Ovary (tissue), 9 donors: ENCODE results near the gene BRICD5. TPM values are rescaled to one million over a fixed set of nuclear protein-coding genes. Genes with fewer than 3 reads are reported as not detected.

ENCODE experiments used
- DNase-seq, 5 donors: peaks; one replicate each; pipeline ENCODE4 v3.0.0-alpha.2; 2019 to 2020
- H3K27ac ChIP-seq, 2 donors: fragments of 200-600 bp; one replicate each; pipeline versions ENCODE4 v1.5.1 to v1.8.0; 2019 to 2022
- H3K27me3 ChIP-seq: fragments of 200-600 bp; one replicate; pipeline ENCODE4 v1.8.0; 2022
- H3K36me3 ChIP-seq: fragments of 200-600 bp; sonication (generic); one replicate; pipeline ENCODE4 v1.5.1; 2019
- H3K4me1 ChIP-seq: one replicate; pipeline ENCODE4 v1.8.1; 2013; ENCODE audit warnings: mild to moderate bottlenecking, moderate library complexity; ENCODE audit not compliant: insufficient read depth
- H3K4me3 ChIP-seq: fragments of 200-600 bp; sonication (generic); one replicate; pipeline ENCODE4 v1.5.1; 2017
- H3K9me3 ChIP-seq, 2 donors: fragments of 200-600 bp in 1 of 2; sonication (generic) in 1 of 2; one replicate each; pipeline versions ENCODE4 v1.5.1 to v1.8.1; 2013 to 2019; ENCODE audit warnings: mild to moderate bottlenecking in 1 of 2, moderate library complexity in 1 of 2
- EP300 ChIP-seq: sonication (generic); formaldehyde crosslinking; IDR thresholded peaks from one replicate; pipeline ENCODE4 v1.6.1; 2017; ENCODE audit warnings: antibody characterized with exemption
- POLR2A ChIP-seq: fragments of 450-650 bp; IDR thresholded peaks from one replicate; pipeline ENCODE4 v1.6.1; 2017; ENCODE audit warnings: antibody characterized with exemption, mild to moderate bottlenecking, moderate library complexity
- WGBS, 3 donors: extraction: QIAGEN DNeasy Blood & Tissue Kit in 1 of 3; methylation state at CpG; one replicate each; pipeline versions ENCODE4 v1.1.5 to v1.1.7; 2013 to 2017; 5-methylcytosine and 5-hydroxymethylcytosine counted together
- intact Hi-C, 4 donors: fragments of 100-400 bp; cut with DNase I; formaldehyde crosslinking; loops; one replicate each; pipeline versions ENCODE4 v1.11.0 to v1.15.1; 2022 to 2023
- polyA plus RNA-seq, 2 donors: library from polyadenylated mRNA; stranded (reverse); fragments of 200-250 nt in 1 of 2; fragments of 350-450 nt in 1 of 2; fragmentation: Illumina TruSeq in 1 of 2; extraction: RNeasy Lipid Tissue Mini Kit (QIAGEN cat#74804) in 1 of 2; gene quantifications; one replicate each; pipeline ENCODE4 v1.2.3, GENCODE V29; 2013 to 2014
- total RNA-seq, 7 donors: library from RNA; depleted of rRNA in 2 of 7; stranded (reverse); fragments of >200 nt in 2 of 7; fragmentation: NEBNext Ultra II Directional in 3 of 7; extraction: Animal tissue kit (Norgen Biotek cat#: 25700) in 3 of 7; gene quantifications; one replicate each; pipeline versions ENCODE4 v1.1.0 to v1.2.4, GENCODE V29; 2016 to 2023
- TF ChIP-seq, protein P1 (sequence below), 3 donors: fragments of 450-650 bp in 2 of 3; fragments of 200-600 bp in 1 of 3; IDR thresholded peaks; one replicate each; pipeline versions ENCODE4 v1.5.1 to v1.8.0; 2016 to 2022; ENCODE audit warnings: antibody characterized with exemption in 3 of 3, mild to moderate bottlenecking in 1 of 3
- donor health status: DM: no; HTN: no; CAD: no; lungs with moderate emphysema.
- donor health status: DM: no; HTN: no; CAD: no.
- donor health status: Bipolar disorder and iron deficiency.
- donor health status: DM: yes; HTN: yes; CAD: no.
- donor health status: DM: no; HTN: no; CAD: no.
- donor health status: DM: yes; HTN: yes; CAD: no.

BRICD5 gene
- total and polyA plus RNA-seq, 9 donors = 0.37 to 8.3 (median 6.2) TPM

DNA sequence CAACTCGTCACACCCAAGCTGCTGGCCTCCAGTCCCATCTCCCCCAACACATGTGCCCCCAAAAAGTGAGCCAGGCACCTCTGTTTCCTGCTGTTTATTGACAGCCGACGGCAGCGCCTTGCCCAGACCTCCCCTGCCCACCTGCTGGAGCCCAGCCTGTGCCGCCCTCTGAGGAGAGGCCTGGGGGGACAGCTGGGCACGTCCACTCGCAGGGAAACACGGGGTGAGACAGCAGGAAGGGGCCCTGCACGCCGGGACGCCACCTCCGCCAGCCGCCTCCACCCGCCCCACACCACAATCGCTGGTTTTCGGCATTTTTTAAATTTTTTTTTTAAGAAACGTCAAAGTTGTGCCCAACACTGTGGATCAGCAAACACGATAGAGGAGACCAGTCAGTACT, 33.6 kb downstream of the BRICD5 start:
- TF ChIP-seq EP300 (no peak), POLR2A (no peak)
- TF ChIP-seq, protein P1, sequence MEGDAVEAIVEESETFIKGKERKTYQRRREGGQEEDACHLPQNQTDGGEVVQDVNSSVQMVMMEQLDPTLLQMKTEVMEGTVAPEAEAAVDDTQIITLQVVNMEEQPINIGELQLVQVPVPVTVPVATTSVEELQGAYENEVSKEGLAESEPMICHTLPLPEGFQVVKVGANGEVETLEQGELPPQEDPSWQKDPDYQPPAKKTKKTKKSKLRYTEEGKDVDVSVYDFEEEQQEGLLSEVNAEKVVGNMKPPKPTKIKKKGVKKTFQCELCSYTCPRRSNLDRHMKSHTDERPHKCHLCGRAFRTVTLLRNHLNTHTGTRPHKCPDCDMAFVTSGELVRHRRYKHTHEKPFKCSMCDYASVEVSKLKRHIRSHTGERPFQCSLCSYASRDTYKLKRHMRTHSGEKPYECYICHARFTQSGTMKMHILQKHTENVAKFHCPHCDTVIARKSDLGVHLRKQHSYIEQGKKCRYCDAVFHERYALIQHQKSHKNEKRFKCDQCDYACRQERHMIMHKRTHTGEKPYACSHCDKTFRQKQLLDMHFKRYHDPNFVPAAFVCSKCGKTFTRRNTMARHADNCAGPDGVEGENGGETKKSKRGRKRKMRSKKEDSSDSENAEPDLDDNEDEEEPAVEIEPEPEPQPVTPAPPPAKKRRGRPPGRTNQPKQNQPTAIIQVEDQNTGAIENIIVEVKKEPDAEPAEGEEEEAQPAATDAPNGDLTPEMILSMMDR (IDR thresholded peaks at IDR 0.05) = no peak
- no peaks in the 10 kb centered on the region for H3K27me3 ChIP-seq
- DNase-seq = no peak
- H3K4me3 ChIP-seq = no peak overlapping the region
- H3K27ac ChIP-seq = no peak overlapping the region
- 87 to 88% (median 87%) methylated on average over 18 of the region's 18 CpGs for WGBS, 3 donors
- intact Hi-C loops = no loop called here
- no peaks in the 10 kb centered on the region for H3K36me3 ChIP-seq
- no peaks in the 10 kb centered on the region for H3K4me1 ChIP-seq
- H3K9me3 ChIP-seq = no peaks in the 10 kb centered on the region

DNA sequence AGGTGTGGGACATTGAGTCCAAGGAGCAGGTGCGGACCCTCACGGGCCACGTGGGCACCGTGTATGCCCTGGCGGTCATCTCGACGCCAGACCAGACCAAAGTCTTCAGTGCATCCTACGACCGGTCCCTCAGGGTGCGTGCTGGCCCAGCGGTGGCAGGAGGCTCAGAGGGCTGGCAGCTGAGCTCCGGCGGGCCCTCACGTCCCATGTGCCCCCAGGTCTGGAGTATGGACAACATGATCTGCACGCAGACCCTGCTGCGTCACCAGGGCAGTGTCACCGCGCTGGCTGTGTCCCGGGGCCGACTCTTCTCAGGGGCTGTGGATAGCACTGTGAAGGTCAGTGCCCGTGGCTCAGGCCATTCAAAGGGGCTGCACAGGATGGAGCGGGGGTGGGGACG, 34.6 kb downstream of the BRICD5 start:
- H3K27ac ChIP-seq = no peak overlapping the region
- no peak for DNase-seq
- intact Hi-C loops = no loop called here
- WGBS, 3 donors = 90% methylated on average over 21 to 23 of the region's 23 CpGs
- H3K9me3 ChIP-seq = no peaks in the 10 kb centered on the region
- H3K4me1 ChIP-seq = no peaks in the 10 kb centered on the region
- no peak for TF ChIP-seq EP300
- H3K36me3 ChIP-seq = no peaks in the 10 kb centered on the region
- no peak overlapping the region for H3K4me3 ChIP-seq
- no peaks in the 10 kb centered on the region for H3K27me3 ChIP-seq

DNA sequence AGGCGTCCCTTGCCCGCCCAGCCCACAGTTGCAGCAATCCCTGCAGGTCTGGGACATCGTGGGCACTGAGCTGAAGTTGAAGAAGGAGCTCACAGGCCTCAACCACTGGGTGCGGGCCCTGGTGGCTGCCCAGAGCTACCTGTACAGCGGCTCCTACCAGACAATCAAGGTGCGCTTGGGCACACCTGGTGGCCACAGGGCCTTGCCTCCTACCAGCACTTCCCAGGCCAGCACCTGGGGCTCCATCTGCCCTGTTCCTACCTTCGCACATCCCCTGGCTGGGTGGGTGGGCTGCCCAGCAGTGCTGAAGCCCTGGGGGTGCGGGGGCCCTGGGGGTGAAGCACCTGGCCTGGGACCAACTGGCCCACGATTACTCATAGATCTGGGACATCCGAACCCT, 35.2 kb downstream of the BRICD5 start:
- Histone ChIP-seq H3K4me1 (no peaks in the 10 kb centered on the region), H3K36me3 (no peaks in the 10 kb centered on the region), H3K4me3 (no peak overlapping the region), H3K9me3 (no peaks in the 10 kb centered on the region), H3K27me3 (no peaks in the 10 kb centered on the region), H3K27ac (no peak overlapping the region)
- no peak for TF ChIP-seq POLR2A
- TF ChIP-seq EP300 = no peak
- TF ChIP-seq, protein P1 (IDR thresholded peaks at IDR 0.05) = no peak
- 92 to 94% (median 93%) methylated on average over 10 of the region's 10 CpGs for WGBS, 3 donors
- DNase-seq = no peak
- intact Hi-C loops = no loop called here

DNA sequence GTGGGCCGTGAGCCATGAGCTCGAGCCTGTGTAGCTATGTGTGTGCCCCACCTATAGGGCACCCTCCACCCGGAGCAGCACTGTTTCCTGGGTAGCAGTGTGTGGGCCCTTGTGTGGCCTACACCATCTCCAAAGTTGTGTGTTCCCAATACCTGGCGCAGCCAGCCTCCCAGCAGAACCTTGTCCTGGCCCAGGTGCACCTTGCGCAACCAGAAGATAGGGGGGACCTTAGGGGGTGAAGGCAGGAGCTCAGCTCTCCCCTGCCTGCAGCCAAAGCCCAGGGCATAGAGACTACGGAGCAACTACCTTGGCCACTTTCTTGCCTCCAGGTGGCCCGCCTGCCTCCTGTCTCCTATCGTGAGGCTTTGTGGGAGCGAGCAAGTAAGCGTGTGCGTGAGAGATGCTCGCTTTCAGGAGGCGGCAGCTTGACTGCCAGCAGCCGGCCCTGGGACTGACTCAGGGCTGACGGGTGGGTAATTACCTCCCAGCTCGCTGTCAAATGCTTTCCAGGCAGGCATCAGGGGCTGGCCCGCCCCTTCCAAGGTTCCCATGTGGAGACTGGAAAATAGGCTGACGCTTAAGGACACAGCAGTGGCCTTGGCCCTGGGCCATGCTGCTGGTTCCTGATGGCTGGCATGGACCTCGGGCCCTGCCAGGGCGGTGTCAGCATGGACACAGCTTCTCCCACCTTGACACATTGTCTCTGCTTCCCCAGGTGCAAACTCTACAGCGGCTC, 36.1 kb downstream of the BRICD5 start:
- DNase-seq = no peak
- intact Hi-C loops = no loop called here
- WGBS, 3 donors = 88% methylated on average over 19 to 21 of the region's 21 CpGs
- TF ChIP-seq EP300 = no peak
- TF ChIP-seq, protein P1 (IDR thresholded peaks at IDR 0.05) = no peak
- TF ChIP-seq POLR2A = no peak
- Histone ChIP-seq H3K4me3 (no peak overlapping the region), H3K4me1 (no peaks in the 10 kb centered on the region), H3K27ac (no peak overlapping the region), H3K9me3 (no peaks in the 10 kb centered on the region), H3K36me3 (no peaks in the 10 kb centered on the region), H3K27me3 (no peaks in the 10 kb centered on the region)

DNA sequence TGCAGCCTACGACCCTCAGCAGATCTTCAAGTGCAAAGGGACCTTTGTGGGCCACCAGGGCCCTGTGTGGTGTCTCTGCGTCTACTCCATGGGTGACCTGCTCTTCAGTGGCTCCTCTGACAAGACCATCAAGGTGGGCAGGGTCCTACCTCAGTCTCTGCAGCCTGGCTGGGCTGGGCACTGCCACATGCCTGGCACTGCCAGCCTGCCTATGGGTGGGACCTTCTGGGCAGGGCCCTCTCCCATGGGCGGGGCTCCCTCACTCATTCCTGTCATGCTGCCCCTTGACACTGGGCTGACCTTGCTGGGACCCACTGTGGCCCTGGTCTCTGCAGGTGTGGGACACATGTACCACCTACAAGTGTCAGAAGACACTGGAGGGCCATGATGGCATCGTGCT, 36.7 kb downstream of the BRICD5 start:
- intact Hi-C loops = no loop called here
- WGBS, 3 donors = 89 to 92% (median 89%) methylated on average over 4 of the region's 4 CpGs
- DNase-seq = no peak
- Histone ChIP-seq H3K27ac (no peak overlapping the region), H3K9me3 (no peaks in the 10 kb centered on the region), H3K36me3 (no peaks in the 10 kb centered on the region), H3K4me1 (no peaks in the 10 kb centered on the region), H3K27me3 (no peaks in the 10 kb centered on the region), H3K4me3 (no peak overlapping the region)
- TF ChIP-seq EP300 = no peak
- TF ChIP-seq, protein P1 (IDR thresholded peaks at IDR 0.05) = no peak
